Fibroblast of villous mesenchyme (primary cell): Measurements from ENCODE around the gene SCTR. TPM values are rescaled to one million over a fixed set of nuclear protein-coding genes. Genes with fewer than 3 reads are reported as not detected.

Experiments
- DNase-seq: peaks from one replicate; pipeline ENCODE4 v3.0.0-alpha.2; 2010; ENCODE audit warnings: low read depth
- H3K4me3 ChIP-seq: 2 replicates; pipeline ENCODE4 v1.5.1; 2011; ENCODE audit warnings: low read depth, mild to moderate bottlenecking, low read length
- CTCF ChIP-seq: IDR thresholded peaks from 2 replicates; pipeline ENCODE4 v1.5.1; 2012; ENCODE audit warnings: low read depth, mild to moderate bottlenecking, low read length; ENCODE audit not compliant: insufficient read depth
- total RNA-seq: library from RNA; depleted of rRNA; stranded (reverse); fragments of >200 nt; gene quantifications from 2 replicates; pipeline ENCODE4 v1.2.3, GENCODE V29; 2012

SCTR gene
- total RNA-seq, 1 donor: not detected

GRCh38 chr2:119441376-119442225 is 82.7 kb downstream of the SCTR start:
- no peak for DNase-seq
- H3K4me3 ChIP-seq: no peak overlapping the region
- TF ChIP-seq CTCF: no peak

GRCh38 chr2:119440873-119441272 is 83.4 kb downstream of the SCTR start:
- no peak for TF ChIP-seq CTCF

GRCh38 chr2:119440501-119440870 is 83.8 kb downstream of the SCTR start:
- H3K4me3 ChIP-seq: no peak overlapping the region
- no peak for TF ChIP-seq CTCF
- DNase-seq: no peak

More at GRCh38 chr2:119440873-119441272, 83.4 kb downstream of the SCTR start:
- DNase-seq: no peak
- no peak overlapping the region for H3K4me3 ChIP-seq

GRCh38 chr2:119439574-119440500 is 84.4 kb downstream of the SCTR start:
- no peak for DNase-seq
- no peak overlapping the region for H3K4me3 ChIP-seq
- no peak for TF ChIP-seq CTCF

GRCh38 chr2:119438726-119439284 is 85.5 kb downstream of the SCTR start:
- TF ChIP-seq CTCF: no peak
- no peak for DNase-seq
- no peak overlapping the region for H3K4me3 ChIP-seq

- no peak for DNase-seq
- H3K4me3 ChIP-seq: no peak overlapping the region
- TF ChIP-seq CTCF: no peak
These were observed 86.1 kb downstream of the SCTR start for GRCh38 chr2:119438128-119438656.
